DMS153 treated with DMSO at 0.1 percent for 48 hours (cell line): Measurements from ENCODE around the gene IFNL4.

Source experiments
- DNase-seq: peaks from one replicate; lab custom pipeline; 2025; ENCODE audit not compliant: unreplicated experiment; lab: John Stamatoyannopoulos, UW

The IFNL4 gene

GRCh38 chr19:39196860-39197562 is 51.6 kb downstream of the IFNL4 start, which contains the start of gene NCCRP1:
Gene NCCRP1, plus strand, starts transcription at chr19:39196964. Its CDS starts 19 bp downstream, at chr19:39196983.
- DNase-seq, result no peak

DNA sequence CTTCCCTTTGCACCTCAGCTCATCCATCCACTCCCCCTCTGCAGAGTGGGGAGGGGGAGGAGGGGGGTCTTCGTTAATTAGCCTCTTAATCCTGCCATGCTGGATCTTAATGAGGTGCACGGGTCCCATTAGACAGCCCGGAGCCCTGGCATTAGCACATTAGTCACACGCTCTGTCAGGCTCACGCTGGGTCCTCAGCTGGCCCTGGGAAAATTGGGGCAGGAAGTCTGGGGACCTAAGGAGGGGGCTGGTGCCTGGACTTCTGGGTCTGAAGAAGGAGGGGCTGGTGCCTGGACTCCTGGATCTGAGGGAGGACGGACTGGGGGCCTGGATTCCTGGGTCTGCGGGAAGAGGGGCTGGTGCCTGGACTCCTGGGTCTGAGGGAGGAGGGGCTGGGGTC is 52.3 kb downstream of the IFNL4 start:
- no peak for DNase-seq
